Eye (tissue), 1 donor: Measurements from ENCODE around the gene ISM2.
"Not testable (repeated sequence)": the region's sequence is repeated elsewhere in the genome, so short reads cannot be mapped to it uniquely, and the experiment has no call there.

ENCODE experiments used
- DNase-seq: peaks from one replicate; pipeline ENCODE4 v3.0.0-alpha.2; 2015

ISM2 gene

DNA sequence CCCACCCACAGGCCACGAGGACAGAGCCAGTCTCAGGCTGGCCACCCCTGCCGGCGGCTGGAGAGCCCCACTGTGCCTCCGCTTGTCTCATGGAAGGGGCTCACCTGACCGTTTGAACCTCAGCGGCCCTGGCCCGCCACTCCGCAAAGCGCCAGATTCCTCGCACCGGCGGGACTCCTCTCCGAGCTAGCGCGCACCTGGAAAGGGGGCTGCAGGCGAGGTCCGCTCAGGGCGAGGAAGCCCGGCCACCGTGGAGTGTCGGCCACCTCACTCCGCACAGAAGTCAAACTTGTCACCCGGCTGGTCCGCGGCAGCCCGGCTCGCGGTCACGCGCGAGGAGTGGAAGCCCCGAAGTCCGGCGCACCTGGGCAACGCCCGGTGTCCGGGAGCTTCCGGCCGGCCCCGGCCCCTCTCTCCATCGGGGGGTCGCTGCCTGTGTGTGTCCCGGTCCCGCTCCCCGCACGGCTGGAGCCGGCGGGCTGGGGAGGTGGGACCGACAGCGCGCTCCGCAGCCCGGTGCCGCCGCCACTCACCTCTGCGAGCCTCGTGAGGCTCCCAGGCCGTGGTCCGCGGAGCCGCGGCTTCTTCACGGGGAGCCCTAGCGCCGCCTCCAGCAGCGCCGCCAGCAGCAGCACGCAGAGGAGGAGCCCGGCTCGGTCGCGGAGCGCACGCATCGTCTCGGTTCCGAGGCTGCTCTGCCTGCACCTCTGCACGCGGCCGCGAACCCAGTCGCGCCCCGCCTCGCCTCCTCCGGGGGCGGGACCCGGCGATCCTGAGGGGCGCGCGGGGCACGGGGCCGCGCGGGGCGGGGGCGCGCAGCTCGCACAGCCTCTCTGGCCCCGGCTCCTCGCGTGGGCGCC is at the start of gene ISM2:
Gene ISM2 (minus strand): TSS at position 697 of the 860 bp plus-strand sequence. CDS start 23 bp downstream, at position 674.
- peak; percentile 66 for DNase-seq

DNA sequence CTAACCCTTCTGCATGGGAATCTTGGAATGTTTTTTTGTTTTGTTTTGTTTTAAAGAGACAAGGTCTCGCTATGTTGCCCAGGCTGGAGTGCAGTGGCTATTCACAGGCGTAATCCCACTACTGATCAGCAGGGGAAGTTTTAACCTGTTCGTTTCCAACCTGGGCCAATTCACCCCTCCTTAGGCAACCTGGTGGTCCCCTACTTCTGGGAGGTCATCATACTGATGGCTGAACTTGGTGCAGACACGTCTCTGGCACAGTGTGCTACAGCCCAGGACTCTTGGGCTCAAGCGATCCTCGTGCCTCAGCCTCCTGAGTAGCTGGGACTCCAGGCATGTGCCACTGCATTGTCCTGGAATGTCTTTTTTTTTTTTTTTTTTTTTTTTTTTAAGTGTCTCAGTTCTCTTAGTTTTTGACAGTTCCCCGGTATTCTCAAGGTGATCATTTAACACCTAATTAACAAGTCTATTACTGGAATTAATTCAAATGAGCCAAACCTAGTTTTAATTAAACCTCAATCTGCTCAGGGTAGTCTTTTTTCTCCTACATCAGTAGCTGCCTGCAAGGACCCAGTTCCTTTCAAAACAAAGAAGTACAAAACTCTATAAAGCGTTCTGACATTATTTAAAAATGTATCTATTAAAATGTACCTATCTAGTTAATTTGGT is 49.0 kb upstream of the ISM2 start:
- no peak for DNase-seq

DNA sequence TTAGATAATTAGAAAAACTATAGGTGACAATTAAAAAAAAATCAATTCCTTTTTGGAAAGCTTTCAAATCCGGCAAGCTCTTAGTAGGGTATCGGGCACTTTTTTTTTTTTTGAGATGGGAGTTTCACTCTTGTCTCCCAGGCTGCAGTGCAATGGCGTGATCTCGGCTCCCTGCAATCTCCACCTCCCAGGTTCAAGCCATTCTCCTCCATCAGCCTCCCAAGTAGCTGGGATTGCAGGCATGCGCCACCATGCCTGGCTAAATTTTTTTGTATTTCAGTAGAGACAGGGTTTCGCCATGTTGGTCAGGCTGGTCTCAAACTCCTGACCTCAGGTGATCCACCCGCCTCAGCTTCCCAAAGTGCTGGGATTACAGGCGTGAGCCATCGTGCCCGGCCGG is 46.6 kb upstream of the ISM2 start:
- DNase-seq, result not testable (repeated sequence)

DNA sequence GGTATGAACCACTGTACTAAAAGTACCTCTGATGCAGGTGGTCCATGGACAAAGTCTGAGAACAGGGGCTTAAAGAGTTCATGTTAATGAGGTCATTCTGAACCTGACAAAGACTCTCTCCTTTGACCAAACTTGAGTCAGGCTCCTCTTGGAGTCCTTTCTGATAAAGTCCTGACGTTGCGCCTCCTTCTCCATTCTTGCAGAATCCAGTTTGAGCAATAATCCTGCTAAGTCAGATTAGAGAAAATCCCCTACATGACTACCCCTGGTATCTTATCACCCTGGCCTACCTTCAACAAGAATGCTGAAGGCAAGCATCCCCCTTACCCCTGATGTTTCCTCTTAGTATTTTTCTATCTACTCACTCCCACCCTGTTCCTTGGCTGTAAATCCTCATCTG is 46.0 kb upstream of the ISM2 start:
- no peak for DNase-seq

DNA sequence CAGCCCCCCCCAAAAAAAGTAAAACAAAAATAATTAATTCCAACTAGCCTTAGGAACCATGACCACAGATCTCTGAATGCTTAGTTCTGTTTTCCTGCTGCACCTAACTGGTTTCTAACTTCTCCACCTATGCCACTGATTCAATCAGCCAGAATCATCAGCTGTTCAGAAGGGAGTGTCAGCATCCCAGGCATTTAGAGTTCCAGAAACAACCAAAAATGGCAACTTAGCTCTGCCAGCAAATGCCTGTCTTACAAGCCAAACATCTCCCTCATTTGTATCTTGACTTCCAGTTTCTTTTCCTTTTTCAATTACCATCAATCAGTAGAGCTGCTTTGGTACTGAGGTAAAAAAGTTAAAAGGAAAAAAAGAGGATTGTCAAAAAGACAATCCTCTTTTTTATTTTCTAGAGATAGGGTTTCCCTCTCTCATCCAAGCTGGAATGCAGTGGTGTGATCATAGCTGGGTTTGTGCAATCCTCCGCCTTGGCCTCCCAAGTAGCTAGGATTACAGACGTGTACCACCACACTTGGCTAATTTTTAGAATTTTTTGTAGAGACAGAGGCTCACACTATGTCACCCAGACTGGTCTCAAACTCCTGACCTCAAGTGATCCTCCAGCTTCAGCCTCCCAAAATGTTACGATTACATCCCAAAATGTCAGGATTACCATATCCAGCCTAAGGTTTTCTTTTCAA is 45.2 kb upstream of the ISM2 start:
- no peak for DNase-seq

DNA sequence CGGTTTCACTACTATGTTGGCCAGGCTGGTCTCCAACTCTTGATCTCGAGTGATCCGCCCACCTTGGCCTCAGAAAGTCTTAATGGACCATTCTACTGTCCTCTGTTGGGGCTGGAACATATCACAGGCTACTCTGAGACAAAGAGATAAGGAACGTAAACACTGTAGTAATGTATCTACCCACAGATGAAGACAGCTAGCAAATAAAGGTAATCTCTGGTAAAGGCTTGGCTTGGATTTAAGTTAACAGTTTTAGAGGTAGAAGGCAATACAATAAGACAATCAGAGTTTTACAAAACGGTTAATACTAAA is 44.6 kb upstream of the ISM2 start:
- no peak for DNase-seq

DNA sequence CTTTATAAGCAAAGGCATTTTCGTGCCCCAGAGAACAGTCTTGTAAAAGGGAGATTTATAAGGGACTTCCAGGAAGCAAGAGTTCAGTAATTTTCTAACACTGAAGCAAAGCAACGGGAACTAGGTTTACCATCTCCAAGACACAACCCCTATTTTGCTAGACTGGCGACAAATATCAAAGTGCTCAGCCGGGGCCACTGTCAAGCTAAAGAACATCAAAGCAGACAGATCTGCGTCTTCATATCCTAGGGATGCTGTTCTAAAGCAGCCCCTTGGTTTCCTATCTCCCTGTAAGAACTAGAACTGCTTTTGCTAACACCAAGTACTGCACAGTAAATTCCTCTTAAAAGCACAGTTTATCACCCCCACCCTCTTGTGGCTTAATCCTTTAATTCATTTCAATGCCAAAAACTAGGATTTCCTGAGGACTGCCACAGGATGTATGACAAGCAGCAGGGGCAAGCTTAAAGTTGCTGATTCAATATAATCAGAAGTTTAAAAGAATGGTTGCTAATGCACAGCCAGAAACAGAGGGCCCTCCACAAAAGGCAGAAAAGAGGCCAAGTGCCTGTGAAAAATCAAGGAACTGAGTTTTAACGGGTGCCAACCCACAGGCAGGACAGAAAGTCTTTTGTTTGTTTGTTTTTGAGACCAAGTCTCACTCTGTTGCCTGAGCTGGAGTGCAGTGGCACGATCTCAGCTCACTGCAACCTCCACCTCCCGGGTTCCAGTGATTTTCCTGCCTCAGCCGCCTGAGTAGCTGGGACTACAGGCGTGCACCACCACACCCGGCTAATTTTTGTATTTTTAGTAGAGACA is 44.0 kb upstream of the ISM2 start:
- DNase-seq, result peak; percentile 21

DNA sequence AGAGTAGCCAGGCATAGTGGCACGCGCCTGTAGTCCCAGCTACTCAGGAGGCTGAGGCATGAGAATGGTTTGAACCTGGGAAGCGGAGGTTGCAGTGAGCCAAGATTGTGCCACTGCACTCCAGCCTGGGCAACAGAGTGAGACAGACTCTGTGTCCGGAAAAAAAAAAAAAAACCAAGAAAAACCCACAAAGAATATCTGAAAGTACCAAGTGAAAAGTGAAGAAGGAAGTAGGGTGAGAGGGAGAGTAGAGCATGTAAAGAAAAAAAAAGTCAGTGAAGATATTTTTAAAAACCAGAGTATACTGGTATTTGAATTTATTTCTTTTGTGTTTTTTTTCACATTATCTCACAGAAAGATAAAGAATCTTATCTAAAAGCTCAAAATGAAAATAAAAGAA is 43.3 kb upstream of the ISM2 start:
- DNase-seq, result no peak

DNA sequence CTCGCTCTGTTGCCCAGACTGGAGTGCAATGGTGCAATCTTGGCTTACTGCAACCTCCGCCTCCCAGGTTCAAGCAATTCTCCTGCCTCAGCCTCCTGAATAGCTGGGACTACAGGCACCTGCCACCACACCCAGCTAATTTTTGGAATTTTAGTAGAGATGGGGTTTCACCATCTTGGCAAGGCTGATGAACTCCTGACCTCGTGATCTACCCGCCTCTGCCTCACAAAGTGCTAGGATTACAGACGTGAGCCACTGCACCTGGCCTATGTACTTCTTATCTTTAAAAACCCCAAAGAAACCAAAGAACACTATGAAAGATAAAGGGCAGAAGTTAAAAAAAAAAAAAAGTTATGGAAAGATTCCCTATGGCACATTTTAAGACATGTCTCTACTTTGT is 38.3 kb upstream of the ISM2 start:
- DNase-seq, result not testable (repeated sequence)

DNA sequence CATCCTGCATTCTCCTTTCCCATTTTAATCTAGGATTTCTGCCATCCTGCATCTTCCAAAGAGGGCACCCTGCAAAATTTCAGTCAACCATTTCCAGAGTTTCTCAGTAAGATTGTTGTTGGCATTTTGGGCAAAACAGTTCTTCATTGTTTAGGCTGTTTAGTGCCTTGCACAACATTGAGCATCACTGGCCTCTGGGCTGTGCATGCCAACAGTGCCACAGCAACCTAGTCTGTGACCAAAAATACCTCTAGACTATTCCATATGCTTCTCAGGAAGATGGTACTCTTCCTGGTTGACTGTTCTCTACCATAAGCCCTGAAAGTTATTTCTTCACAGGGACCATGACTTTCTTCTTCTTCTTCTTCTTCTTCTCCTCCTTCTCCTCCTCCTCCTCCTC is 32.5 kb upstream of the ISM2 start:
- no peak for DNase-seq

DNA sequence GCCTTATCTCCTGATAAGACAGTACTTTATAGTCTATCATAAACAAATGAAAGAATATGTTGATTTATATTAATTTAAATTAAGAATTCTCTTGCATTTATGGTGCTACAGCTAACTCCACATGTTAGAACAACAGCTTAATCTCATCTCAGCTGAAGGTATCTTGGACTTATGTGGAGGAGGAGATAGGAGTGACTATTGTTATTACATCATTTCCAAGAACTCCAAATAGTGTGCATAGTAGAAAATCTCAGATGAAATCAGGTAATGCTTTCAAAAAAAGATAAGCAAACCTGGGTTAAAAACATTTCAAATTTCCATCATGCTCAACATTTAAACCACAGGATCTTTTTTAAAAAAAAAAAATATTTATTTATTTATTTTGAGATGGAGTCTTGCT is 31.3 kb upstream of the ISM2 start:
- no peak for DNase-seq

DNA sequence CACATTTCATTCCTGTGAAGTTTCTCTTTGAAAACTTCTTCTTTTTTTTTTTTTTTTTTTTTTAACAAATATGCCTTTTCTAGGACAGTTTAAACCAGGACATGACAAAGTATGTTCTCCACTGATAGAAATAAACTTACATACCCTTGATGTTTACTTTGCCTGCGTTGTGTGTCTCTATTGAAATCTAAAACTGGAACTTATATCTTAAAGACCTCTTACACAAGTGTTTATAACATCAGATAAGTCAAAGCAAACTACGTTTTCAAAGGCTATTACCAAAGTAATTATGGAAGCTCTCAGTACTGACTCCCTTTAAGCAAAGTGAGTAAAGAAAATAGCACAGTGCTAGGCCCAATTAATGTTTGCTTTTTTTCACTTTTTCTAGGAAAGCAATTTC is 30.6 kb upstream of the ISM2 start:
- no peak for DNase-seq

DNA sequence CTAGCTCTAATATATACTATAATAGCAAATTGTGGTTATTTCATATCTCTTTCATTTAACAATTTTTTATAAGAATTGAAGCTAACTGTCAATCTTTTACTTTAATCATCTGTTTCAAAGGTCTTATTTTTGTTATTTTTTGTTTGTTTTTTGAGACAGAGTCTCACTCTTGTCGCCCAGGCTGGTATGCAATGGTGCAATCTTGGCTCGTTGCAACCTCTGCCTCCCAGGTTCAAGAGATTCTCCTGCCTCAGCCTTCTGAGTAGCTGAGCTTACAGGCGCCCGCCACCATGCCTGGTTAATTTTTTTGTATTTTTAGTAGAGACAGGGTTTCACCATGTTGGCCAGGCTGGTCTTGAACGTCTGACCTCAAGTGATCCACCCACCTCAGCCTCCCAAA is 30.1 kb upstream of the ISM2 start:
- DNase-seq, result not testable (repeated sequence)

DNA sequence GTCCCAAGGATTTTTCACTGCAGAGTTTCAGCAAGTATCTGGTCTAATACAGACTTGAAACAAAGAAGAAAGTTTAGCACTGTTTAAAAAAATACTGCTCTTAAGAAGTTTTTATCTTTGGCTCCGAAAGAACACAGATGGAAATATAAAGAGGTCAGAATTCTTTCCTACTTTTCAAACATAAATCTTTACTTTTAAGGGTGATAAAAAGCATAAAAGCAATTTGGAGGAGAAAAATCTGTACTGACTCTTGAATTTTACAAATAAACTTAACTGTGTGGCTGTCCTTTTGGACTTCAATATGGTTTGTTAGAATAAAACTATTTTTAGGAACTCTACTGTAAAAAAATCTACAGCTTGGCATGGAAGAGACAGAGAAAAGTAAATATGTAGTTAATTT is 27.6 kb upstream of the ISM2 start:
- no peak for DNase-seq

DNA sequence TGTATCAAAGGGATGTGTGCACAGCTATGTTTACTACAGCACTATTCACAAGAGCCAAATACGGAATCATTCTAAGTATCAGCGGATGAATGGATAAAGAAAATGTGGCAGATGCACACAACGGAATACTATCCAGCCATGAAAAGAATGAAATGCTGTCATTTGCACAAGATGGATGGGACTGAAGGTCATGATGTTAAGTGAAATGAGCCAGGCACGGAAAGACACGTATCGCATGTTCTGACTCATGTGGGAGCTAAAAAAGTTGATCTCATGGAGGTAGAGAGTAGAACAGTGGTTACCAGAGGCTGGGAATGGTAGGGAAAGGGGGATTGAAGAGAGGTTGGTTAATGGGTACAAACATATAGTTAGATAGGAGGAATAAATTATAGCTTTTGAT is 25.9 kb upstream of the ISM2 start:
- no peak for DNase-seq

DNA sequence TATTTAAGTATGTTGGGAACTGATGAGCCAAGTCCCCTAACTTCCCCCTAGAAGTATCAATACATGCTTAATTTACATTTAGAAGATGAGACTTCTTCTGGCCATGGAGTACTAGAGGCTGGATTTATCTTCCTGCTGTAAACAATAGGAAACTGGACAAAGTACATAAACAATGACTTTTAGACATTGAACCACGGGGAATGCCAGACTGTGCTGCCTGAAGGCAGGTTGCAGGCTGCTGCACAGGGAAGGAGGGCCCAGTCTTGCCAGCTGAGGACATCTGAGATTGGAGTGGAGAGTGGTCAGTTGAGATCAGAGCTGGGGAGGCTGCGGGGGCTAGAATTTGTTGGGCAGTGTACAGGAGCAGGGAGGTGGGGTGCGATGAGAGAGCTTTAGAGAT is 24.5 kb upstream of the ISM2 start:
- no peak for DNase-seq

DNA sequence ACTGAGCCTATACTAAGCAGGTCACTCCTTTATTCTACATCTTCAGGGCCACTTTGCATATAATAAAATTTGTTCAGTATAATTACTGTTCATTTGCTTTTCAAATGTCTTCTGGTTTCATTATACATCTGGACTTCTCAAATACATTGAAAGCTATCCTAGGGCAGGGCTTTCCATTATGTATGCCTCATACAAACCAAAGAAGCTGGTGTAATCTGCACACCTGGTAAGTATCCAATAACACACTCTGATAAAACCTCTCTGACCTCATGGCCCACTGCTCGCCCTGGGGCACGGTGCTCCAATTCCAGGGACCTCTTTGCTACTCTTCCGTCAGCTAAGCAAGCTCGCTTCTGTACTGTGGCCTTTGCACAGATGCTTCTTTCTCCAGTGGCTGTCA is 21.9 kb upstream of the ISM2 start:
- DNase-seq, result no peak

DNA sequence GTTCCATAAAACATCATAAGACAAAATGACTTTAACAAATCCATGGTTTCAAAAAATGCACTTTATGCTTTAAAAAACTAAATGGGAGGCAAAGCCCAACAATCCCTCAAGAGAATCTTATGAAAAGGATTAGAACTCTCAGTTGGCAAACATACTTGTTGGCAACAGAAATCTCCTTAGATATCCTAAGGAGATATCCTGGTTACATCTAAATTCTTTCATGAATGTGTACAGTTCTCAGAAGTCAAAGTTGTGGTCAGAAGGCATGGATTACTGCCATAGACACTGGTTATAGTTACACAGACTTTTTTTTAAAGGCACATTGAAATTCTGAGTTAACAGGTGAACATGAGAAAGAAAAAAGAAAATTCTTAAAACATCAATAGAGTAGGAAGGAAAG is 17.5 kb upstream of the ISM2 start:
- no peak for DNase-seq

DNA sequence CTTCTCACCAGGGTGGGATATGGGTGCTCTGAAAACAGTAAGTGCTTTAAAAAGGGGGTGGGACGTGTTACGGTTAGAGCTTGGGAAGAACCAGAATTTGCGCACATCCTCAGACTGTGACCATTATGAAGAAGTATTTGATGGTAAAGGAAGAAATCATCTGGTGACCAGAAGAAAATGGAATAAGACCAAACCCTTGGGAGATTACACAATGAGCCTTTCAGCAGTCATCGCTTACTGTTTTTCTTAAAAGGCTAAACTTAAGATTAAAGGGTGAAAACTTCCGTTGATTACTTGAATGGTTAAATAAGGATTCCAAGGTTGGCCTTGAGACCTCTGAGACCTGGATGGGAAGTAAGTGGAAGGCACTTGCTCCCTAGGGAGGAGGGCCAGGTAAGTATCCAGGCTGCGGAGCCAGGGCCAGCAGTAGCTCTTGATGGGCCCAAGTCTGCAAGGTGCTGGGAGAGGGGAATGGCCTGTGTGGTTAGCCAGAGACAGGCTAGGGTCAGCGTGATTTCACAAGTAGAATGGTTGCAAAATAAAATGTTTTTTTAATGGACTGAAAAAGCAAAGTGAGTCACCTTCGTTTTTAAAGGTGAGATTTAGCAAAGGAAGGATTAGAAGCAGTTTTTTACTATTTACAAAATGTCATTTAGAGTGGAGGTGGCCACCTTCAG is 13.0 kb upstream of the ISM2 start:
- DNase-seq, result no peak

DNA sequence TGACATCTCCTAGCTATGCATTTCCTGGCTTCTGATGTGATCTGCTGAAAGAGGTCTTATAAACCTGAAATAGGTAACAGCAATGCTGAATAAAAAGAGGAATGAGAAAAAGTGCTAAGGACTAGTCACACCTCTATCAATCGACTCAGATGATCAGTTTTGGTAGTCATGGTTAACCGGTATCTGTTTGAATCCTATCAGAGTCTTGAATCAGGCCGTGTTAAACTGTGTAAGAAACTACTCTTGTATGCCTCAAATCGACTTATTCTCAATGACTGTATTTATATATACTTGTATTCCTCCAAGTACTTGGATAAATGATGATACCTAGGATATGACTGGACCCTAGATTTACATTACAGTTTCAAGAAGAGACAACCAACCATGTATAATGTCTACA is 10.8 kb upstream of the ISM2 start:
- no peak for DNase-seq

DNA sequence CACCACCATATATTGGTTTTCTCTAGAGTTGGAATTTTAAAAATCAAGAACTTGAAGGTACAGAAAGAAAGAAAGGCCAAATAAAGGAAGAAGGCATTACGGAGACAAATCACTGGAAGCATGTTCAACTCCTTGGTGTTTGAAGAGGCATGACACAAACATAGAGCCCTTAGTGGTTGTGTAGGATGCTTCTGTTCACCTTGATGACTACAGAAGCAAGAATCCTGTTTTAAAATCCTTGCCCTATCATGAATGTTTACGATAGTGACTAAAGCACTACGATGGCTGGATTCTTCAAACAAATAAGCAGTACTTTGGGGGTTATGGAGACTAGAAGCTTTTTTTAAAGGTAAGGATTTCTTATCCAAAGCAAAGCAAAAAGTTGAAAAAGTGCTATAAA is 10.3 kb upstream of the ISM2 start:
- no peak for DNase-seq

DNA sequence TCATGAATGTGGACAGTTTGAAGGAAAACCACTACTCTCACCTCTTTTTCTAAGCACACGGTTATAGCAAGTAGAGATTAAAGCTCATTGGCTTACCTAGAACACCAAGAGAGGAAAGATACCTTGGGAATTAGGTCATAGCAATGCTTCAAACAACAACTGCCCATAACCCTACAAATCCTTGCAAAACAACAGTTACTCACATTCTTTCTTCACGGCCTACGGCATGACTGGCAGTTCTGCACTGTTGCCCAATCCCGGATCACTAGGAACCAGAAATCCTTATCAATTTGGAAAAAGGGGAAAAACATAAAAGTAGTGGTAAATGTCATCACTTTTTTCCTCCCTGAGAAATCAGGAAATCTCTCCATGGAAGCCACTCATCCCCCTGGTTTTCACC is 9.6 kb upstream of the ISM2 start:
- no peak for DNase-seq

DNA sequence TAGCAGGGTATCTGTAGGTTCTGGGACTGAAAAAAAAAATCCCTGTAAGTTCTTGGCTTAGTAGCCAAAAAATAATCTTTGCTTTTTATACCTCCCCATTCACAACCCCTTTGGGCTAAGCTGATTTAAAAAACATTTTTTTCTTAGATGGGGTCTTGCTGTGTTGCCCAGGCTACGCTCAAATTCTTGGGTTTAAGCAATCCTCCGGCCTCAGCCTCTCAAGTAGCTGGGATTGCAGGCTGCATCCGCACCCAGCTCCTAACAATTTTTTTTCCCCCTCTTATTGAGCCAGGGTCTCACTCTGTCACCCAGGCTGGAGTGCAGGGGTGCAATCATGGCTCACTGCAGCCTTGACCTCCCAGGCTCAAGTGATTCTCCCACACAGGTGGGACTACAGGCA is 9.1 kb upstream of the ISM2 start:
- no peak for DNase-seq
